ENCODE measurements around the gene SPOUT1.
"Not testable (repeated sequence)": the region's sequence is repeated elsewhere in the genome, so short reads cannot be mapped to it uniquely, and the experiment has no call there.

SPOUT1 gene

GRCh38 chr9:128829477-128830251 is at the start of gene SPOUT1:
TSS of gene SPOUT1 (minus strand) at chr9:128829794. CDS start at chr9:128829780, 14 bp downstream.
- DNase-seq: peak; percentile 81 to 93

- no peak for DNase-seq
These were observed 48.3 kb upstream of the SPOUT1 start for GRCh38 chr9:128877852-128878251.

- not testable (repeated sequence) for DNase-seq
These were observed 41.3 kb upstream of the SPOUT1 start for GRCh38 chr9:128870941-128871265.

- DNase-seq: no peak
These were observed 40.7 kb upstream of the SPOUT1 start for GRCh38 chr9:128870128-128870940.

GRCh38 chr9:128863647-128864046 is 34.1 kb upstream of the SPOUT1 start:
- DNase-seq: peak; percentile 29 to 41

- no peak for DNase-seq
These were observed 32.8 kb upstream of the SPOUT1 start for GRCh38 chr9:128862401-128862851.

GRCh38 chr9:128861501-128861900 is 31.9 kb upstream of the SPOUT1 start:
- DNase-seq: no peak

GRCh38 chr9:128860937-128861336 is 31.3 kb upstream of the SPOUT1 start:
- DNase-seq: no peak

- not testable (repeated sequence) for DNase-seq
These were observed 28.9 kb upstream of the SPOUT1 start for GRCh38 chr9:128858476-128858875.

GRCh38 chr9:128854454-128854853 is 24.9 kb upstream of the SPOUT1 start:
- not testable (repeated sequence) for DNase-seq

- DNase-seq: not testable (repeated sequence)
These were observed 23.1 kb upstream of the SPOUT1 start for GRCh38 chr9:128852646-128853045.

- peak; percentile 43 to 53 for DNase-seq
These were observed 22.4 kb upstream of the SPOUT1 start for GRCh38 chr9:128851779-128852600.

- DNase-seq: not testable (repeated sequence)
These were observed 21.4 kb upstream of the SPOUT1 start for GRCh38 chr9:128851024-128851423.

GRCh38 chr9:128847803-128848202 is 18.2 kb upstream of the SPOUT1 start:
- DNase-seq: no peak

- no peak for DNase-seq
These were observed 17.1 kb upstream of the SPOUT1 start for GRCh38 chr9:128846680-128847030.

- no peak for DNase-seq
These were observed 15.8 kb upstream of the SPOUT1 start for GRCh38 chr9:128845186-128845931.

- DNase-seq: not testable (repeated sequence)
These were observed 13.6 kb upstream of the SPOUT1 start for GRCh38 chr9:128843171-128843570.

GRCh38 chr9:128841694-128842492 is 12.3 kb upstream of the SPOUT1 start:
- DNase-seq: no peak

- DNase-seq: no peak
These were observed 10.9 kb upstream of the SPOUT1 start for GRCh38 chr9:128840524-128840923.

GRCh38 chr9:128838338-128838737 is 8.7 kb upstream of the SPOUT1 start:
- DNase-seq: no peak

GRCh38 chr9:128836509-128837145 is 7.0 kb upstream of the SPOUT1 start:
- DNase-seq: no peak

Measured in SW 1271 (cell line).